Measurements from ENCODE around the gene BTNL3. TPM values are rescaled to one million over a fixed set of nuclear protein-coding genes. Genes with fewer than 3 reads are reported as not detected.

The BTNL3 gene
- total and polyA plus RNA-seq, 4 donors: 0.08 to 0.19 TPM; not detected in 2

GRCh38 chr5:180969406-180969805, 19.2 kb upstream of the BTNL3 start:
- no peak overlapping the region for H3K4me3 ChIP-seq (ENCODE audit: low read depth in 1 of 3, low read length in 3 of 3)
- H3K9ac ChIP-seq (ENCODE audit: low read depth in 1 of 2, low read length in 2 of 2): no peak overlapping the region
- DNase-seq (ENCODE audit: low spot score): no peak
- TF ChIP-seq NR2F2 (IDR thresholded peaks at IDR 0.05) (no peak), REST (IDR thresholded peaks at IDR 0.05) (no peak), SP1 (IDR thresholded peaks at IDR 0.05) (no peak), RXRA (IDR thresholded peaks at IDR 0.05) (no peak), GABPA (IDR thresholded peaks at IDR 0.05 in 1 of 2, conservative IDR thresholded peaks at IDR 0.05 in 1 of 2) (no peak), CTCF (IDR thresholded peaks at IDR 0.05; ENCODE audit: low read depth, low read length, missing input control) (no peak), TAF1 (conservative IDR thresholded peaks at IDR 0.05) (no peak), EGR1 (IDR thresholded peaks at IDR 0.05; ENCODE audit: low read depth in 2 of 2) (no peak), FOXA2 (IDR thresholded peaks at IDR 0.05) (no peak), MAX (IDR thresholded peaks at IDR 0.05) (no peak), HNF4A (conservative IDR thresholded peaks at IDR 0.05) (no peak), ZBTB33 (IDR thresholded peaks at IDR 0.05) (no peak)
- H3K36me3 ChIP-seq (ENCODE audit: control insufficient read depth in 4 of 4, insufficient read depth in 3 of 4, low read depth in 1 of 4, low read length in 3 of 4): no peaks in the 10 kb centered on the region
- peaks cover 0 to 4% (median 0%) of the 10 kb centered on the region in 4 donors for H3K9me3 ChIP-seq (ENCODE audit: control insufficient read depth in 4 of 4, low read length in 3 of 4)
- peaks cover 0 to 6% (median 0%) of the 10 kb centered on the region in 4 donors for H3K27me3 ChIP-seq (ENCODE audit: control insufficient read depth in 4 of 4, insufficient read depth in 4 of 4, low read length in 3 of 4)
- H3K27ac ChIP-seq (ENCODE audit: low read depth in 1 of 2, low read length in 2 of 2): no peak overlapping the region
- H3K4me1 ChIP-seq (ENCODE audit: control insufficient read depth in 4 of 4, insufficient read depth in 4 of 4, low read length in 3 of 4): no peaks in the 10 kb centered on the region
- WGBS: 94% methylated on average over 23 of the region's 23 CpGs

GRCh38 chr5:180970336-180970735, 18.3 kb upstream of the BTNL3 start:
- Histone ChIP-seq H3K27me3 (ENCODE audit: control insufficient read depth in 4 of 4, insufficient read depth in 4 of 4, low read length in 3 of 4) (peaks cover 0 to 6% (median 0%) of the 10 kb centered on the region in 4 donors), H3K9ac (ENCODE audit: low read depth in 1 of 2, low read length in 2 of 2) (no peak overlapping the region), H3K27ac (ENCODE audit: low read depth in 1 of 2, low read length in 2 of 2) (no peak overlapping the region), H3K36me3 (ENCODE audit: control insufficient read depth in 4 of 4, insufficient read depth in 3 of 4, low read depth in 1 of 4, low read length in 3 of 4) (no peaks in the 10 kb centered on the region), H3K9me3 (ENCODE audit: control insufficient read depth in 4 of 4, low read length in 3 of 4) (peaks cover 0 to 4% (median 0%) of the 10 kb centered on the region in 4 donors), H3K4me3 (ENCODE audit: low read depth in 1 of 3, low read length in 3 of 3) (no peak overlapping the region), H3K4me1 (ENCODE audit: control insufficient read depth in 4 of 4, insufficient read depth in 4 of 4, low read length in 3 of 4) (no peaks in the 10 kb centered on the region)
- no peak for TF ChIP-seq FOXA2 (IDR thresholded peaks at IDR 0.05)
- no peak for TF ChIP-seq REST (IDR thresholded peaks at IDR 0.05)
- TF ChIP-seq RAD21 (IDR thresholded peaks at IDR 0.05): no peak
- TF ChIP-seq HNF4G (IDR thresholded peaks at IDR 0.05): no peak
- no peak for TF ChIP-seq YY1 (IDR thresholded peaks at IDR 0.05)
- TF ChIP-seq EGR1 (IDR thresholded peaks at IDR 0.05; ENCODE audit: low read depth in 2 of 2): no peak
- no peak for TF ChIP-seq ZBTB33 (IDR thresholded peaks at IDR 0.05)
- no peak for TF ChIP-seq GABPA (IDR thresholded peaks at IDR 0.05 in 1 of 2, conservative IDR thresholded peaks at IDR 0.05 in 1 of 2)
- no peak for TF ChIP-seq FOXA1 (IDR thresholded peaks at IDR 0.05)
- TF ChIP-seq JUND (IDR thresholded peaks at IDR 0.05): no peak
- TF ChIP-seq NR2F2 (IDR thresholded peaks at IDR 0.05): no peak
- TF ChIP-seq ATF3 (IDR thresholded peaks at IDR 0.05): no peak
- TF ChIP-seq HNF4A (conservative IDR thresholded peaks at IDR 0.05): no peak
- TF ChIP-seq SP1 (IDR thresholded peaks at IDR 0.05): no peak
- no peak for TF ChIP-seq RXRA (IDR thresholded peaks at IDR 0.05)
- 96% methylated on average over 31 of the region's 31 CpGs for WGBS
- DNase-seq (ENCODE audit: low spot score): no peak
